Sigmoid colon (tissue), 4 donors: ENCODE measurements around the gene CCNB1IP1.
"Not testable (repeated sequence)": the region's sequence is repeated elsewhere in the genome, so short reads cannot be mapped to it uniquely, and the experiment has no call there.

Experiments used
- EP300 ChIP-seq, 4 donors: sonication (generic); formaldehyde crosslinking; IDR thresholded peaks; one replicate each; pipeline ENCODE4 v1.6.1; 2017; ENCODE audit warnings: antibody characterized with exemption in 4 of 4
- POLR2A ChIP-seq, 2 donors: fragments of 450-650 bp; IDR thresholded peaks; one replicate each; pipeline ENCODE4 v1.6.1; 2016; ENCODE audit warnings: antibody characterized with exemption in 2 of 2, mild to moderate bottlenecking in 2 of 2, moderate library complexity in 2 of 2
- POLR2AphosphoS5 ChIP-seq, 4 donors: sonication (generic); formaldehyde crosslinking; IDR thresholded peaks; one replicate each; pipeline ENCODE4 v1.6.1; 2017; ENCODE audit warnings: antibody characterized with exemption in 4 of 4
- TF ChIP-seq, protein P1 (sequence below), 4 experiments: fragments of 450-650 bp in 3 of 4; fragments of 200-600 bp in 1 of 4; IDR thresholded peaks; one replicate each; pipeline ENCODE4 v1.5.1; 2016 to 2019; ENCODE audit warnings: antibody characterized with exemption in 4 of 4, mild to moderate bottlenecking in 3 of 4, moderate library complexity in 2 of 4

DNA sequence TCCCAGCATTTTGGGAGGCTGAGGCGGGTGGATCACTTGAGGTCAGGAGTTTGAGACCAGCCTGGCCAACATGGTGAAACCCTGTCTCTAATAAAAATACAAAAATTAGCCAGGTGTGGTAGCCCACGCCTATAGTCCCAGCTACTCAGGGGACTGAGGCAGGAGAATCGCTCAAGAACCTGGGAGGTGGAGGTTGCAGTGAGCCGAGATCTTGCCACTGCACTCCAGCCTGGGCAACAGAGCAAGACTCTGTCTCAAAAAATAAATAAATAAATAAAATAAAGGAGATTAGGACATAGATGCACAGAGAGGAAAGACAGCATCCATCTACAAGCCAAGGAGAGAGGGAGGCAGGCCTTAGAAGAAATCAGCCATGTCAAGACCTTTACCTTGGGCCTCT is 8.0 kb upstream of the CCNB1IP1 start:
- TF ChIP-seq, protein P1, sequence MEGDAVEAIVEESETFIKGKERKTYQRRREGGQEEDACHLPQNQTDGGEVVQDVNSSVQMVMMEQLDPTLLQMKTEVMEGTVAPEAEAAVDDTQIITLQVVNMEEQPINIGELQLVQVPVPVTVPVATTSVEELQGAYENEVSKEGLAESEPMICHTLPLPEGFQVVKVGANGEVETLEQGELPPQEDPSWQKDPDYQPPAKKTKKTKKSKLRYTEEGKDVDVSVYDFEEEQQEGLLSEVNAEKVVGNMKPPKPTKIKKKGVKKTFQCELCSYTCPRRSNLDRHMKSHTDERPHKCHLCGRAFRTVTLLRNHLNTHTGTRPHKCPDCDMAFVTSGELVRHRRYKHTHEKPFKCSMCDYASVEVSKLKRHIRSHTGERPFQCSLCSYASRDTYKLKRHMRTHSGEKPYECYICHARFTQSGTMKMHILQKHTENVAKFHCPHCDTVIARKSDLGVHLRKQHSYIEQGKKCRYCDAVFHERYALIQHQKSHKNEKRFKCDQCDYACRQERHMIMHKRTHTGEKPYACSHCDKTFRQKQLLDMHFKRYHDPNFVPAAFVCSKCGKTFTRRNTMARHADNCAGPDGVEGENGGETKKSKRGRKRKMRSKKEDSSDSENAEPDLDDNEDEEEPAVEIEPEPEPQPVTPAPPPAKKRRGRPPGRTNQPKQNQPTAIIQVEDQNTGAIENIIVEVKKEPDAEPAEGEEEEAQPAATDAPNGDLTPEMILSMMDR (IDR thresholded peaks at IDR 0.05), result not testable (repeated sequence)
- TF ChIP-seq POLR2A, POLR2AphosphoS5, EP300 (IDR thresholded peaks at IDR 0.05): not testable (repeated sequence)
